ENCODE measurements around the gene ZNF136. TPM values are rescaled to one million over a fixed set of nuclear protein-coding genes. Genes with fewer than 3 reads are reported as not detected.
A peak's percentile ranks its signal among the peaks of the same experiment; 100 is the strongest.

ZNF136 gene
- total and polyA plus RNA-seq, 10 of the 15 experiments (the other 5 are each of a cell fraction or from before 2014, with no cell fraction given): 2.8 to 7.8 (median 6.7) TPM

DNA sequence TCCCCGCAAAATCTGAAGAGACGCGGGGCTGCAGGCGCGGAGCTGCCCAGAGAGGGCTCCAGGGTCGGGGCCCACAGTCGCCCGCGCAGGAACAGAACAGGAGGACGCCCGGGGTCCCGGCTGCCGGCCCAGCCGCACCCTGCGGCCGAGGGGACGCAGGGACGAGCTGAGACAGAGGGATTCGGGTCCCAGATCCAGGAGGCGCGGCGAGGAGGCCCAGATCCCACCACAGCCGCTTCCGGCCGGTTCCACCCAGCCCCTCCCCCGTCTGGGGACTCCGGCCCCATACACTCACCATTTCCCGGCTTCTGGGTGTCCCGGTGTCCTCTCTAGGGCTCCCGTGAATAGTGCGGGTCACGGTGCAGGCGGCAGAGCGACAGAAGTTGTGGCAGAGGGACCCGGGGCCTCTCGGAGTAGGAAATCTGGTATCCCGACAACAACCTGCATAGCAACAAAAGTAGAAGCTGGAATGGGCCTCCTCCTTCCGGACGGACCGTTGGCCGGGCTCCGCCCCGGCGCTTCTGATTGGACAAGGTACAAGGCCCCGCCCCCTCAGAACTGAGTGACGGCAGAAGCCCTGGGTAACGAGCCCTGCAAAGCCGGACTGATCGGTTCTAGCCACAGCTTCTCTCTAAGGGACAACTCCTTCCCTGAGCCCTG is 22.9 kb upstream of the ZNF136 start, which contains the start of gene ZNF20 (continued):
- TF ChIP-seq MEF2A (IDR thresholded peaks at IDR 0.05; ENCODE audit: insufficient read depth, low read depth, low read length): no peak
- TF ChIP-seq SIN3A (IDR thresholded peaks at IDR 0.05; ENCODE audit: low read depth, low read length): peak; percentile 56; the same call in 1 of the 2 replicates
- TF ChIP-seq DPF2 (IDR thresholded peaks at IDR 0.05): 0 out of 2 replicates have a peak, but pooled peaks have one; percentile 44
- no peak for TF ChIP-seq BMI1 (IDR thresholded peaks at IDR 0.05; ENCODE audit: borderline replicate concordance)
- TF ChIP-seq CHD2 (IDR thresholded peaks at IDR 0.05; ENCODE audit: borderline replicate concordance, low read depth, low read length): peak; percentile 67
- no peak for TF ChIP-seq HDAC2 (IDR thresholded peaks at IDR 0.05)
- TF ChIP-seq, protein P1, sequence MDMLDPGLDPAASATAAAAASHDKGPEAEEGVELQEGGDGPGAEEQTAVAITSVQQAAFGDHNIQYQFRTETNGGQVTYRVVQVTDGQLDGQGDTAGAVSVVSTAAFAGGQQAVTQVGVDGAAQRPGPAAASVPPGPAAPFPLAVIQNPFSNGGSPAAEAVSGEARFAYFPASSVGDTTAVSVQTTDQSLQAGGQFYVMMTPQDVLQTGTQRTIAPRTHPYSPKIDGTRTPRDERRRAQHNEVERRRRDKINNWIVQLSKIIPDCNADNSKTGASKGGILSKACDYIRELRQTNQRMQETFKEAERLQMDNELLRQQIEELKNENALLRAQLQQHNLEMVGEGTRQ (IDR thresholded peaks at IDR 0.05; ENCODE audit: borderline replicate concordance, low read depth, low read length): no peak
- TF ChIP-seq ASH2L (IDR thresholded peaks at IDR 0.05; ENCODE audit: borderline replicate concordance, low read depth): 0 out of 2 replicates have a peak, but pooled peaks have one; percentile 64
- TF ChIP-seq ELK1 (IDR thresholded peaks at IDR 0.05; ENCODE audit: low read depth, low read length): peak; percentile 26; the same call in 1 of the 2 replicates
- TF ChIP-seq SP1 (IDR thresholded peaks at IDR 0.05; ENCODE audit: low read depth, low read length): peak; percentile 76
- no peak for TF ChIP-seq TBL1XR1 (IDR thresholded peaks at IDR 0.05; ENCODE audit: low read depth, low read length)
